Measurements from ENCODE around the gene RASGRP2. TPM values are rescaled to one million over a fixed set of nuclear protein-coding genes. Genes with fewer than 3 reads are reported as not detected.

RASGRP2 gene
- total RNA-seq, 1 donor from 2014 or later: 1.3 TPM

Other genes starting within 250 kb of the RASGRP2 start
- not detected in 2 replicates for gene SLC22A11, start 188.2 kb downstream of the RASGRP2 start, total RNA-seq
- gene SLC22A12, start 152.9 kb downstream of the RASGRP2 start, total RNA-seq: not detected in 2 replicates
- gene NRXN2, start 20.9 kb downstream of the RASGRP2 start, total RNA-seq: not detected in 2 replicates
- gene PYGM, start 15.8 kb upstream of the RASGRP2 start, total RNA-seq: not detected in 2 replicates
- 213 and 277 TPM in 2 replicates for gene SF1, start 34.4 kb upstream of the RASGRP2 start, total RNA-seq
- gene MAP4K2, start 59.1 kb upstream of the RASGRP2 start, total RNA-seq: 39.6 and 49.6 TPM in 2 replicates
- 22.7 and 26.4 TPM in 2 replicates for gene MEN1, start 66.4 kb upstream of the RASGRP2 start, total RNA-seq
- gene CDC42BPG, start 100.5 kb upstream of the RASGRP2 start, total RNA-seq: 0.44 and 0.64 TPM in 2 replicates
- gene EHD1, start 134.5 kb upstream of the RASGRP2 start, total RNA-seq: 142 and 158 TPM in 2 replicates
- 27.6 and 34.5 TPM in 2 replicates for gene ATG2A, start 173.1 kb upstream of the RASGRP2 start, total RNA-seq
- gene PPP2R5B, start 180.5 kb upstream of the RASGRP2 start, total RNA-seq: 27.2 and 47.9 TPM in 2 replicates
- not detected in 2 replicates for gene GPHA2, start 191.8 kb upstream of the RASGRP2 start, total RNA-seq
- gene MAJIN, start 228.0 kb upstream of the RASGRP2 start, total RNA-seq: 0.68 TPM in 1 of 2 replicates, not detected in the other

Data from glomerular endothelial cell (primary cell).